H9 (cell line): ENCODE data around the gene ACOXL. TPM values are rescaled to one million over a fixed set of nuclear protein-coding genes. Genes with fewer than 3 reads are reported as not detected.

ENCODE experiments used
- DNase-seq: peaks from one replicate; pipeline ENCODE4 v3.0.0-alpha.2; 2017
- H2AFZ ChIP-seq: one replicate; pipeline ENCODE4 v1.6.1; 2013; ENCODE audit warnings: mild to moderate bottlenecking, low read length, control low read depth, moderate library complexity
- H2AK5ac ChIP-seq: 2 replicates; pipeline ENCODE4 v1.6.1; 2013; ENCODE audit warnings: low read length, control low read depth, mixed read lengths; ENCODE audit not compliant: insufficient read length
- H2BK120ac ChIP-seq: one replicate; pipeline ENCODE4 v1.6.1; 2013; ENCODE audit warnings: low read depth, mild to moderate bottlenecking, low read length, control low read depth, inconsistent platforms; ENCODE audit not compliant: poor library complexity, severe bottlenecking
- H2BK12ac ChIP-seq: 2 replicates; pipeline ENCODE4 v1.6.1; 2013; ENCODE audit warnings: low read length, control low read depth, mixed read lengths, low read depth; ENCODE audit not compliant: insufficient read length
- H2BK15ac ChIP-seq: 2 replicates; pipeline ENCODE4 v1.6.1; 2013; ENCODE audit warnings: low read depth, low read length, control low read depth
- H2BK20ac ChIP-seq: one replicate; pipeline ENCODE4 v1.6.1; 2013; ENCODE audit warnings: low read depth, mild to moderate bottlenecking, low read length, control low read depth, inconsistent platforms; ENCODE audit not compliant: poor library complexity, severe bottlenecking
- H2BK5ac ChIP-seq: 2 replicates; pipeline ENCODE4 v1.6.1; 2013; ENCODE audit warnings: low read length, control low read depth, mixed read lengths; ENCODE audit not compliant: insufficient read length
- H3K14ac ChIP-seq: 2 replicates; pipeline ENCODE4 v1.6.1; 2013; ENCODE audit warnings: low read length, control low read depth; ENCODE audit not compliant: insufficient read depth
- H3K18ac ChIP-seq: 2 replicates; pipeline ENCODE4 v1.6.1; 2013; ENCODE audit warnings: low read depth, mild to moderate bottlenecking, mixed read lengths, low read length, control low read depth; ENCODE audit not compliant: insufficient read length
- H3K23ac ChIP-seq: 2 replicates; pipeline ENCODE4 v1.6.1; 2013; ENCODE audit warnings: low read length, control low read depth, mixed read lengths, low read depth; ENCODE audit not compliant: insufficient read length
- H3K23me2 ChIP-seq: 2 replicates; pipeline ENCODE4 v1.6.1; 2013; ENCODE audit warnings: low read depth, mild to moderate bottlenecking, mixed read lengths, low read length, control low read depth; ENCODE audit not compliant: insufficient read length, poor library complexity, severe bottlenecking
- H3K27ac ChIP-seq: 2 replicates; pipeline ENCODE4 v1.5.1; 2013; ENCODE audit warnings: low read length, control low read depth, mixed read lengths, low read depth; ENCODE audit not compliant: insufficient read length
- H3K27me3 ChIP-seq: 2 replicates; pipeline ENCODE4 v1.6.1; 2013; ENCODE audit warnings: low read length, control low read depth, inconsistent platforms; ENCODE audit not compliant: insufficient read depth
- H3K4ac ChIP-seq: 2 replicates; pipeline ENCODE4 v1.6.1; 2013; ENCODE audit warnings: low read depth, mild to moderate bottlenecking, control low read depth, inconsistent platforms, low read length, moderate library complexity
- H3K4me1 ChIP-seq: 2 replicates; pipeline ENCODE4 v1.6.1; 2013; ENCODE audit warnings: low read length, control low read depth, inconsistent platforms; ENCODE audit not compliant: insufficient read depth
- H3K4me2 ChIP-seq: 2 replicates; pipeline ENCODE4 v1.6.1; 2013; ENCODE audit warnings: low read length, control low read depth, mixed read lengths; ENCODE audit not compliant: insufficient read length, insufficient read depth
- H3K56ac ChIP-seq: 2 replicates; pipeline ENCODE4 v1.6.1; 2013; ENCODE audit warnings: low read depth, mild to moderate bottlenecking, mixed read lengths, low read length, control low read depth; ENCODE audit not compliant: insufficient read length
- H3K79me1 ChIP-seq: 2 replicates; pipeline ENCODE4 v1.6.1; 2013; ENCODE audit warnings: low read depth, mild to moderate bottlenecking, moderate library complexity, low read length, control low read depth, inconsistent platforms; ENCODE audit not compliant: insufficient read depth, poor library complexity, severe bottlenecking
- H3K79me2 ChIP-seq: 2 replicates; pipeline ENCODE4 v1.6.1; 2013; ENCODE audit warnings: low read length, control low read depth, inconsistent platforms; ENCODE audit not compliant: insufficient read depth
- H3K9ac ChIP-seq: 2 replicates; pipeline ENCODE4 v1.6.1; 2013; ENCODE audit warnings: low read length, control low read depth, mixed read lengths; ENCODE audit not compliant: insufficient read length; ENCODE audit errors: extremely low read depth
- H3K9me3 ChIP-seq: one replicate; pipeline ENCODE4 v1.6.1; 2013; ENCODE audit warnings: low read depth, low read length, inconsistent platforms; ENCODE audit not compliant: control insufficient read depth
- H3T11ph ChIP-seq: one replicate; pipeline ENCODE4 v1.6.1; 2013; ENCODE audit warnings: mild to moderate bottlenecking, low read length, control low read depth, inconsistent platforms
- H4K20me1 ChIP-seq: one replicate; pipeline ENCODE4 v1.6.1; 2013; ENCODE audit not compliant: control insufficient read depth, insufficient read length, insufficient read depth
- H4K5ac ChIP-seq: 2 replicates; pipeline ENCODE4 v1.6.1; 2013; ENCODE audit warnings: low read depth, mild to moderate bottlenecking, mixed read lengths, low read length, control low read depth; ENCODE audit not compliant: insufficient read length
- H4K8ac ChIP-seq: replicated peaks from 2 replicates; pipeline ENCODE4 v1.6.1; 2013; ENCODE audit warnings: low read length, control low read depth, mixed read lengths, low read depth; ENCODE audit not compliant: insufficient read length
- H4K91ac ChIP-seq: 2 replicates; pipeline ENCODE4 v1.6.1; 2013; ENCODE audit warnings: low read depth, mild to moderate bottlenecking, moderate library complexity, mixed read lengths, low read length, control low read depth; ENCODE audit not compliant: insufficient read length
- H3K27ac Mint-ChIP-seq, 3 experiments: 2 replicates in 2 of 3; 3 replicates in 1 of 3; pipeline ENCODE4 v1.8.0; 2020 to 2021; ENCODE audit warnings: mixed read lengths in 3 of 3, mild to moderate bottlenecking in 1 of 3, moderate library complexity in 1 of 3
- H3K27me3 Mint-ChIP-seq: 2 replicates; pipeline ENCODE4 v1.8.0; 2021; ENCODE audit warnings: low read depth, mild to moderate bottlenecking, moderate library complexity, mixed read lengths
- H3K36me3 Mint-ChIP-seq, 3 experiments: 2 replicates in 2 of 3; 3 replicates in 1 of 3; pipeline ENCODE4 v1.8.0; 2020 to 2021; ENCODE audit warnings: low read depth in 3 of 3, mixed read lengths in 3 of 3; ENCODE audit not compliant: insufficient read depth in 1 of 3
- H3K4me1 Mint-ChIP-seq, 2 experiments: 2 replicates each; pipeline ENCODE4 v1.8.0; 2020; ENCODE audit warnings: mixed read lengths in 2 of 2
- H3K4me3 Mint-ChIP-seq, 2 experiments: 2 replicates in 1 of 2; 3 replicates in 1 of 2; pipeline ENCODE4 v1.8.0; 2020 to 2021; ENCODE audit warnings: mild to moderate bottlenecking in 2 of 2, mixed read lengths in 2 of 2, moderate library complexity in 1 of 2
- H3K9me3 Mint-ChIP-seq, 2 experiments: 2 replicates in 1 of 2; 3 replicates in 1 of 2; pipeline ENCODE4 v1.8.0; 2020; ENCODE audit warnings: mild to moderate bottlenecking in 2 of 2, mixed read lengths in 2 of 2, moderate library complexity in 1 of 2
- WGBS: extraction: QIAGEN DNeasy Blood & Tissue Kit; methylation state at CpG from one replicate; pipeline ENCODE4 v1.1.7; 2013; ENCODE audit warnings: missing lambda C conversion rate, low lambda C conversion rate, mixed read lengths; ENCODE audit not compliant: insufficient read length; ENCODE audit errors: extremely low coverage; 5-methylcytosine and 5-hydroxymethylcytosine counted together
- total RNA-seq: library from RNA; stranded (reverse); gene quantifications from 2 replicates; pipeline ENCODE4 v1.2.1, GENCODE V29; 2021
- TF ChIP-seq, protein P1 (sequence below): fragments of 200-600 bp; sonication (generic); conservative IDR thresholded peaks from 3 replicates; pipeline ENCODE4 v1.8.0; 2021; ENCODE audit warnings: antibody characterized with exemption, mild to moderate bottlenecking

The ACOXL gene
- total RNA-seq, 1 experiment from 2014 or later: 37.6 TPM

DNA sequence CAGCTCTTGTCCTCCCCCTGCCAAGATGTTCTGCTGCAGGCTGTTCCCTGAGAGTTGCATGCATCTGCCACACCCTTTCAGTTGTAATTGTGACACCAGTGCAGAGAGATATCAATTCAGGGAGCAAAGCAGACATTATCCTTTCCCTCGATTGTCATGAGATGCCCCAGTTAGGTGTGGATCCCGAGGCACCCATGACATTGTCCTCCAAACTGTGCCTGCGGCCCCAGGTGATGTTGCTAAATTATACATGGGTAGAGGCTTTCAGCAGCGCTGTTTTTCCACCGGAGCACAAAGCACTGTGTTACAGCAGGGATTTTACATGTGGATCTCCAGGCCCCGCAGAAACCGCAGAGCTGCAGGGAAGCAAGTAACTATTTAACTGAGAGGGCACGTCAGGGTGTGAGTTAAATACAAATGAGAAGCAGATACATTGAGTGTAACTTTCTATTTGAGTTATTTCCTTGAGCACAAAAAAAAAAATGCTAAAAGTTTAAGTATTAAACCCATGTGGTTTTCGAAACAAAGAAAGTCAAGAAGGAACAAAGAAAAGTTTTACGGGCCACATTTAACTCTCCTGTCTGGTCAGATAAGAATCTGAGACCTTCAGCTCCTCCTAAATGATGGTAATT lies 298.0 kb downstream of the ACOXL start:
- H3K9me3 Mint-ChIP-seq: peaks cover 4% of the 10 kb centered on the region in 2 experiments; a peak in 1 of 5 replicates
- Histone ChIP-seq H3K18ac (no peak overlapping the region), H4K91ac (no peak overlapping the region), H2AK5ac (no peak overlapping the region), H3K56ac (no peak overlapping the region), H4K5ac (no peak overlapping the region), H2BK120ac (no peak overlapping the region), H2BK15ac (no peak overlapping the region), H2AFZ (no peak overlapping the region), H3K23me2 (no peaks in the 10 kb centered on the region), H3K23ac (no peak overlapping the region), H2BK12ac (no peak overlapping the region), H3K4me1 (peaks cover 5% of the 10 kb centered on the region; the same call in 1 of the 2 replicates), H3K9me3 (no peaks in the 10 kb centered on the region), H3K27me3 (no peaks in the 10 kb centered on the region), H3K4me2 (no peak overlapping the region), H3K14ac (peak overlapping the region; percentile 36; the same call in 1 of the 2 replicates), H3K9ac (no peak overlapping the region), H3T11ph (no peak overlapping the region), H2BK5ac (no peak overlapping the region), H3K79me2 (no peaks in the 10 kb centered on the region), H3K4ac (no peak overlapping the region), H2BK20ac (no peak overlapping the region), H4K8ac (no peak overlapping the region), H4K20me1 (no peaks in the 10 kb centered on the region), H3K27ac (no peak overlapping the region), H3K79me1 (no peaks in the 10 kb centered on the region)
- no peak for DNase-seq
- peaks cover 17 to 24% of the 10 kb centered on the region in 2 experiments for H3K4me1 Mint-ChIP-seq
- no peak overlapping the region for H3K4me3 Mint-ChIP-seq
- no peaks in the 10 kb centered on the region for H3K27me3 Mint-ChIP-seq
- TF ChIP-seq, protein P1, sequence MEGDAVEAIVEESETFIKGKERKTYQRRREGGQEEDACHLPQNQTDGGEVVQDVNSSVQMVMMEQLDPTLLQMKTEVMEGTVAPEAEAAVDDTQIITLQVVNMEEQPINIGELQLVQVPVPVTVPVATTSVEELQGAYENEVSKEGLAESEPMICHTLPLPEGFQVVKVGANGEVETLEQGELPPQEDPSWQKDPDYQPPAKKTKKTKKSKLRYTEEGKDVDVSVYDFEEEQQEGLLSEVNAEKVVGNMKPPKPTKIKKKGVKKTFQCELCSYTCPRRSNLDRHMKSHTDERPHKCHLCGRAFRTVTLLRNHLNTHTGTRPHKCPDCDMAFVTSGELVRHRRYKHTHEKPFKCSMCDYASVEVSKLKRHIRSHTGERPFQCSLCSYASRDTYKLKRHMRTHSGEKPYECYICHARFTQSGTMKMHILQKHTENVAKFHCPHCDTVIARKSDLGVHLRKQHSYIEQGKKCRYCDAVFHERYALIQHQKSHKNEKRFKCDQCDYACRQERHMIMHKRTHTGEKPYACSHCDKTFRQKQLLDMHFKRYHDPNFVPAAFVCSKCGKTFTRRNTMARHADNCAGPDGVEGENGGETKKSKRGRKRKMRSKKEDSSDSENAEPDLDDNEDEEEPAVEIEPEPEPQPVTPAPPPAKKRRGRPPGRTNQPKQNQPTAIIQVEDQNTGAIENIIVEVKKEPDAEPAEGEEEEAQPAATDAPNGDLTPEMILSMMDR: no peak
- WGBS: no CpG with 5 or more reads among the region's 10 CpGs
- peak overlapping the region in 2 of 3 experiments; percentile 6 to 65; a peak in 1 of 7 replicates for H3K27ac Mint-ChIP-seq
- peaks cover 5 to 32% (median 28%) of the 10 kb centered on the region in 3 experiments for H3K36me3 Mint-ChIP-seq
